GM12864 (cell line): ENCODE measurements around the gene CCNT2.
A peak's percentile ranks its signal among the peaks of the same experiment; 100 is the strongest.

Source experiments
- DNase-seq: peaks from one replicate; pipeline ENCODE4 v3.0.0-alpha.2; 2011; ENCODE audit warnings: low read depth
- H3K4me3 ChIP-seq: 2 replicates; pipeline ENCODE4 v1.5.1; 2011; ENCODE audit warnings: mild to moderate bottlenecking, low read depth, low read length, control low read depth
- TF ChIP-seq, protein P1 (sequence below): IDR thresholded peaks from 2 replicates; pipeline ENCODE4 v1.5.1; 2011; ENCODE audit warnings: low read depth, mild to moderate bottlenecking, moderate library complexity, low read length, control low read depth, inconsistent platforms; ENCODE audit errors: missing control alignments

The CCNT2 gene

DNA sequence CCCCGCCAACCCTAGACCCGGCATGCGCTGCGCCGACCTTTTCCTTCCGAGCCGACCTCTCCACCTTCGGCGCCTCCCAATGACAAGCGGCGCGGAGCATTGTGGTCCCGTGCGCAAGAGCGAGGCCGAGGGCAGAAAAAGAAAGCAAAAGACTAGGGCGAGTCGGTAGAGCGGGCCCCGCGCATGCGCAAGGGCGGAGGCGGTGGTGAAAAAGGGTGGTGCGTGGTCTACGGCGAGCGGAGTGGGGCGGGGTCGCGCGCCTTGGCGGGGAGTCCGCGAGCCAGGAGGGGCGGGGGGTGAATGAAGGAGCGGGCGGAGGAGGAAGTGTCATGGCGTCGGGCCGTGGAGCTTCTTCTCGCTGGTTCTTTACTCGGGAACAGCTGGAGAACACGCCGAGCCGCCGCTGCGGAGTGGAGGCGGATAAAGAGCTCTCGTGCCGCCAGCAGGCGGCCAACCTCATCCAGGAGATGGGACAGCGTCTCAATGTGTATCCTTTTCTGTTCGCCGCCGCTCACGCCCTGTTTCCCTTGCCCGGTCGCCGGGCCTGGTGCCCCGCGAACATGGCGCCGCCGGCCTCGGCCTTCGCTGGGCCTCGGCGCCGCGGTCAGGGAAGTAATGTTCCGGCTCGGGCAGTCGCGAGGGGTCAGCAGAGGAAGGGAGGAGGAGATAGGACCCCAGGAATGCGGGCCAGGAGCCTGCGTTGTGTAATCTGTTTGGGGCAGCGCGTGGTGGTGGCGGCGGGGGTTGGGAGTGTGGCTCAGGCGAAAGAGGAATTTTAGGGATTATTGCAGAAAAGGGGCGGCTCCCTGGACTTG lies at the start of gene CCNT2:
CCNT2 (plus strand) TSS at position 297 of the 815 bp plus-strand sequence; CDS start at position 330, 33 bp downstream.
- peak; percentile 96 for DNase-seq
- TF ChIP-seq, protein P1, sequence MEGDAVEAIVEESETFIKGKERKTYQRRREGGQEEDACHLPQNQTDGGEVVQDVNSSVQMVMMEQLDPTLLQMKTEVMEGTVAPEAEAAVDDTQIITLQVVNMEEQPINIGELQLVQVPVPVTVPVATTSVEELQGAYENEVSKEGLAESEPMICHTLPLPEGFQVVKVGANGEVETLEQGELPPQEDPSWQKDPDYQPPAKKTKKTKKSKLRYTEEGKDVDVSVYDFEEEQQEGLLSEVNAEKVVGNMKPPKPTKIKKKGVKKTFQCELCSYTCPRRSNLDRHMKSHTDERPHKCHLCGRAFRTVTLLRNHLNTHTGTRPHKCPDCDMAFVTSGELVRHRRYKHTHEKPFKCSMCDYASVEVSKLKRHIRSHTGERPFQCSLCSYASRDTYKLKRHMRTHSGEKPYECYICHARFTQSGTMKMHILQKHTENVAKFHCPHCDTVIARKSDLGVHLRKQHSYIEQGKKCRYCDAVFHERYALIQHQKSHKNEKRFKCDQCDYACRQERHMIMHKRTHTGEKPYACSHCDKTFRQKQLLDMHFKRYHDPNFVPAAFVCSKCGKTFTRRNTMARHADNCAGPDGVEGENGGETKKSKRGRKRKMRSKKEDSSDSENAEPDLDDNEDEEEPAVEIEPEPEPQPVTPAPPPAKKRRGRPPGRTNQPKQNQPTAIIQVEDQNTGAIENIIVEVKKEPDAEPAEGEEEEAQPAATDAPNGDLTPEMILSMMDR: no peak
- peak within 1 kb of the TSS; percentile 95 for H3K4me3 ChIP-seq

DNA sequence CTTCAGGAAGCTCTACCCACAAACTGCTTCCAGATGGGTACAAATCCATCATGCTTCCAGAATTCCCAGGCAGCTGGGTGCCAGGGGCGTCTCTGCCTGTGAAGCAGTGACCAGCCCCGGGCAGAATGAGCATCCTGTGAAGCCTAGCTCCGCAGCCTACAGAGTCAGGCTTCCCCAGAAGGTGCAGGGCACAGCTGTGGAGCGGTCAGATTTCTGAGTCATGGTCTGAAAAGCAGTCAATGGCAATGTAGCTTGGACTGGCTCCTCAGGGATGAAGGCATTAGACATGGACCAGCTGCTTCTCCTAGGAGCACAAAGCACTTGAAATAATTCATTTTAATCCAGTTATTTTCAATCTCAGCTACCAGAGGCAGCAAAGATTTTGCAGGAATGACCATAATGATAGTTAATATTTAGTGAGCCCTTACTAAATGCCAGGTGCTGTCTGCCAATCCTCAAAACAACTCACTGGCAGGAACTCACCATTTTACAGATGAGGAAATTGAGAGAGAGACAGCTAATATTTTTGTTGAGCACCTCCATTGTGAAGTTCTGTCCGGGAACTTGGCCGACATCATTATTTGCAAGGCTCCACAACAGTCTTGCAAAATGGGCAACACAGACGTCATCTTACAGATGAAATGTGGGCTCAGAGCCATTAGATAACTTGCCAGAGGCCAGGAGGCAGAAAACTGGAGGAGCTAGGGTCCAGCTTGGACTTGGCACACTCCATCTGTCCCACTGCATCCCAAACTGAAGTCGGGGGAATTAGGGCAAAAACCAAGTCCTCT lies 48.5 kb upstream of the CCNT2 start:
- TF ChIP-seq, protein P1: no peak
- H3K4me3 ChIP-seq: no peak overlapping the region
- no peak for DNase-seq

DNA sequence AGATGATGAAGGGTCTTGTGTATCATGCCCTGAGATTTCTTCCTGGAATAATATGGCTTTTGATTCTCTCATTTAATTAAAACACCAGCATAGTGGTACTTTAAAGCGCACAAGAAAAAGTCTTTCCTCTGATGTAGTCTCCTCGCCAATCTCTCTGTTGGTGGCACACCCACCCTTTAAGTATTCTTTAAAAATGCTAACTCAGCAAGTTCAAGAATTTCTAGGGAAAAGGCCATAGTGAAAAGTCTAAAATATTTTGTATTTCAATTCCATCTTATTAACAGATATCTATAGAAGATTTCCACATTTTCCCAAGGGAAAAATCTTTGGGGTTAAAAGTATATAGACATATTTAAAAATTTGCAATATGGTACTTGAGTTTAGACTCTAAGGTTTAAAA lies 45.5 kb upstream of the CCNT2 start:
- DNase-seq: no peak
- TF ChIP-seq, protein P1: no peak
- no peak overlapping the region for H3K4me3 ChIP-seq

DNA sequence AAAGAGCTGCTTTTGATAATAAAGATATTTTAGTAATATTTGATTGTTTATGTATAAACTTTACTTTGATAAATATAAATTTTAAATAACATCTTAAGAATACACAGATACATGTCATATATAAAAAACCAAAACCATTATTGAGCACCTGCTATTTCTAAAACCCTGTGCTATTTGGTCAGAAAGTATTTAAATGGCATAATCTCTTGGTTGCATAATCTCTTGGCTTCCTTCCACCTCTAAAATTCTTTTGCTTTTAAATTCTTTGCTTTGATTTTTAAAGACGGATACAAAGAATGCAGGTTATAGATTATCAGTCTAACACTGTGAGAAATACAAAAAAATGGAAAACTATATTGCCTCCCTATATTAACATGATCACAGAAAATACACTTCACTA lies 43.3 kb upstream of the CCNT2 start:
- DNase-seq: no peak
- H3K4me3 ChIP-seq: no peak overlapping the region
- TF ChIP-seq, protein P1: no peak

DNA sequence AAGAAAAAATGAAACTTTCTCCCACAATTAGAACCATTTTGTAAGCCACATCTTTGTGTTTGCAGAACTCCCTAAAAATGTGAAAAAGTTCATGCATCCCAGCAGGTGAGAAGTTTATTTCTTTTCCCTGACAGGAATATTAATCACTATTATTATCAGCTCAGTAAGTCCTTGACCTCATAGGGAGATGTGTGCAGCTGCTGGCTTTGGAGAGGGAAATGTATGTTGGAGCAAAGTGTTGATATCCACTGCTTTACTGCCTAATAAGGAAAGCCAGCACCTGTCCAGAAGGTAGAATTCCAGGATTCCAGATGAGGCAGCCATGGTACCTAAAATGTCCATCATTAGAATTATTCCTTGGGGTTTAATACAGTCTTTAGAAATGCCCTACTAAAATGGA lies 35.8 kb upstream of the CCNT2 start:
- DNase-seq: no peak
- no peak overlapping the region for H3K4me3 ChIP-seq
- TF ChIP-seq, protein P1: no peak

DNA sequence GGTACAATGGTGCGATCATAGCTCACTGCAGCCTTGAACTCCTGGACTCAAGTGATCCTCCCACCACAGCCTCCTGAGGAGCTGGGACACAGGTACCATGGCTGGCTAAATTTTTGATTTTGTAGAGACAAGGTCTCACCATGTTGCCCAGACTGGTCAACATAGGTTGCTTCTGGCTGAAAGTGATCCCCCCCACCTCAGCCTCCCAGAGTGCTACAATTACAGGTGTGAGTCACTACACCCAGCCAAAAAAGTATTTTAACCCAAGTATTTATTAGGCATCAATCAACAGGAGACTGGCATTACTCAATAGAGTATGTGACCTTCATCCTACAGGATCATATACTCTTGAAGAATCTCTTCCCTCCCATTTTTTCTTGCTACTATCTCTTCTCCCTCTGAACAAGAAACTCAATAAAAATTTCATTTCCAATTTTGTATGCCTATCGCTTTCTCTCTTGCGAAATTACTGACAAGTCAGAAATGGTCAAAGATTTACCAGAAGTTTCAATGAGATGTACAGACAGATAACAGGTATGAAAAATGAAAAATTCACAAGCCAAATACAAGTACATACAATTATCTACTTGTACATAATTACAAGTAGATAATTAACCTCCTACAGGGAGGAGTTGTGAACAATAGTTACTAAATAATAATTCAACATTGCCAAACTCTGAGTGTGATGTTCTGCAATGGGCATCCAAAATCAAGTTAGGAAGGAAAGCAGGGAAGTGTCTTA lies 34.9 kb upstream of the CCNT2 start:
- no peak for DNase-seq
- TF ChIP-seq, protein P1: no peak
- H3K4me3 ChIP-seq: no peak overlapping the region
